Activated T-cell treated with anti-CD3 and anti-CD28 coated beads for 1 hour (primary cell): ENCODE data around the gene MARCHF2.

Source experiments
- DNase-seq: peaks from one replicate; pipeline ENCODE4 v3.0.0-alpha.2; 2020; ENCODE audit warnings: low read depth

MARCHF2 gene

GRCh38 chr19:8387688-8388611 lies 25.2 kb upstream of the MARCHF2 start:
- DNase-seq: no peak

GRCh38 chr19:8388612-8388958 lies 24.5 kb upstream of the MARCHF2 start:
- no peak for DNase-seq

- DNase-seq: peak; percentile 94
Measured at GRCh38 chr19:8389891-8390616, 23.1 kb upstream of the MARCHF2 start, which contains the start of gene RAB11B. Gene RAB11B, plus strand, starts transcription at chr19:8390360. Its CDS starts 57 bp downstream, at chr19:8390417.

GRCh38 chr19:8390617-8390981 lies 22.5 kb upstream of the MARCHF2 start:
- peak; percentile 86 for DNase-seq

GRCh38 chr19:8391198-8392016 lies 21.7 kb upstream of the MARCHF2 start:
- DNase-seq: no peak

- no peak for DNase-seq
Measured at GRCh38 chr19:8392017-8392591, 21.0 kb upstream of the MARCHF2 start.

GRCh38 chr19:8393192-8393870 lies 19.8 kb upstream of the MARCHF2 start:
- DNase-seq: no peak

- no peak for DNase-seq
Measured at GRCh38 chr19:8393871-8394250, 19.2 kb upstream of the MARCHF2 start.

GRCh38 chr19:8395621-8396082 lies 17.5 kb upstream of the MARCHF2 start:
- DNase-seq: no peak

- DNase-seq: no peak
Measured at GRCh38 chr19:8396185-8396562, 16.9 kb upstream of the MARCHF2 start.

- DNase-seq: peak; percentile 52
Measured at GRCh38 chr19:8396563-8397203, 16.4 kb upstream of the MARCHF2 start.

- no peak for DNase-seq
Measured at GRCh38 chr19:8397271-8397670, 15.8 kb upstream of the MARCHF2 start.

GRCh38 chr19:8397746-8398310 lies 15.3 kb upstream of the MARCHF2 start:
- DNase-seq: no peak

- DNase-seq: no peak
Measured at GRCh38 chr19:8398311-8398771, 14.8 kb upstream of the MARCHF2 start.

GRCh38 chr19:8399681-8400188 lies 13.4 kb upstream of the MARCHF2 start:
- no peak for DNase-seq

- no peak for DNase-seq
Measured at GRCh38 chr19:8401981-8402411, 11.1 kb upstream of the MARCHF2 start.

- DNase-seq: no peak
Measured at GRCh38 chr19:8403098-8403819, 9.8 kb upstream of the MARCHF2 start.

GRCh38 chr19:8403820-8404109 lies 9.3 kb upstream of the MARCHF2 start:
- DNase-seq: no peak

- no peak for DNase-seq
Measured at GRCh38 chr19:8404391-8405151, 8.5 kb upstream of the MARCHF2 start.
